Esophagus squamous epithelium (tissue), 5 donors: ENCODE results near the gene PRKCD. TPM values are rescaled to one million over a fixed set of nuclear protein-coding genes. Genes with fewer than 3 reads are reported as not detected.
A peak's percentile ranks its signal among the peaks of the same experiment; 100 is the strongest.
"Not testable (repeated sequence)": the region's sequence is repeated elsewhere in the genome, so short reads cannot be mapped to it uniquely, and the experiment has no call there.

Source experiments
- DNase-seq: peaks from one replicate; lab custom pipeline; 2025; lab: John Stamatoyannopoulos, UW
- H3K27ac ChIP-seq, 4 donors: fragments of 200-600 bp; sonication (generic); one replicate each; pipeline ENCODE4 v1.5.1; 2016 to 2019; ENCODE audit warnings: mild to moderate bottlenecking in 1 of 4
- H3K27me3 ChIP-seq, 4 donors: fragments of 200-600 bp; sonication (generic); 1 replicate in 3 of 4; 2 replicates in 1 of 4; pipeline versions ENCODE4 v1.5.1 to v1.6.0; 2017 to 2021; ENCODE audit warnings: antibody characterized with exemption in 1 of 4
- H3K36me3 ChIP-seq, 3 donors: fragments of 200-600 bp; sonication (generic); one replicate each; pipeline ENCODE4 v1.5.1; 2016 to 2019
- H3K4me1 ChIP-seq, 3 donors: fragments of 200-600 bp; sonication (generic); one replicate each; pipeline ENCODE4 v1.5.1; 2017 to 2019
- H3K4me3 ChIP-seq, 4 donors: fragments of 200-600 bp; sonication (generic); 1 replicate in 3 of 4; 2 replicates in 1 of 4; pipeline ENCODE4 v1.5.1; 2016 to 2019; ENCODE audit warnings: mild to moderate bottlenecking in 2 of 4, moderate library complexity in 1 of 4
- H3K9me3 ChIP-seq, 3 donors: fragments of 200-600 bp; sonication (generic); one replicate each; pipeline ENCODE4 v1.5.1; 2016 to 2019
- POLR2A ChIP-seq, 4 donors: fragments of 450-650 bp; IDR thresholded peaks; one replicate each; pipeline ENCODE4 v1.6.1; 2017; ENCODE audit warnings: antibody characterized with exemption in 4 of 4, mild to moderate bottlenecking in 4 of 4, moderate library complexity in 3 of 4
- WGBS, 2 donors: methylation state at CpG; one replicate each; pipeline ENCODE4 v1.1.5; 2018; 5-methylcytosine and 5-hydroxymethylcytosine counted together
- intact Hi-C: fragments of 100-400 bp; cut with DNase I; formaldehyde crosslinking; loops from one replicate; pipeline ENCODE4 v1.15.0; 2022
- total RNA-seq, 4 donors: library from RNA; depleted of rRNA; stranded (reverse); fragments of >200 nt; gene quantifications; one replicate each; pipeline ENCODE4 v1.1.0, GENCODE V29; 2016
- TF ChIP-seq, protein P1 (sequence below), 6 experiments: fragments of 450-650 bp in 4 of 6; fragments of 200-600 bp in 2 of 6; sonication (generic) in 2 of 6; IDR thresholded peaks; one replicate each; pipeline ENCODE4 v1.5.1; 2016 to 2019; ENCODE audit warnings: antibody characterized with exemption in 6 of 6, mild to moderate bottlenecking in 4 of 6, moderate library complexity in 4 of 6
- donor health status: DM: yes; HTN: yes; CAD: no.

PRKCD gene
- total RNA-seq, 4 donors from 2014 or later: 8.8 to 21.5 (median 20.1) TPM

DNA sequence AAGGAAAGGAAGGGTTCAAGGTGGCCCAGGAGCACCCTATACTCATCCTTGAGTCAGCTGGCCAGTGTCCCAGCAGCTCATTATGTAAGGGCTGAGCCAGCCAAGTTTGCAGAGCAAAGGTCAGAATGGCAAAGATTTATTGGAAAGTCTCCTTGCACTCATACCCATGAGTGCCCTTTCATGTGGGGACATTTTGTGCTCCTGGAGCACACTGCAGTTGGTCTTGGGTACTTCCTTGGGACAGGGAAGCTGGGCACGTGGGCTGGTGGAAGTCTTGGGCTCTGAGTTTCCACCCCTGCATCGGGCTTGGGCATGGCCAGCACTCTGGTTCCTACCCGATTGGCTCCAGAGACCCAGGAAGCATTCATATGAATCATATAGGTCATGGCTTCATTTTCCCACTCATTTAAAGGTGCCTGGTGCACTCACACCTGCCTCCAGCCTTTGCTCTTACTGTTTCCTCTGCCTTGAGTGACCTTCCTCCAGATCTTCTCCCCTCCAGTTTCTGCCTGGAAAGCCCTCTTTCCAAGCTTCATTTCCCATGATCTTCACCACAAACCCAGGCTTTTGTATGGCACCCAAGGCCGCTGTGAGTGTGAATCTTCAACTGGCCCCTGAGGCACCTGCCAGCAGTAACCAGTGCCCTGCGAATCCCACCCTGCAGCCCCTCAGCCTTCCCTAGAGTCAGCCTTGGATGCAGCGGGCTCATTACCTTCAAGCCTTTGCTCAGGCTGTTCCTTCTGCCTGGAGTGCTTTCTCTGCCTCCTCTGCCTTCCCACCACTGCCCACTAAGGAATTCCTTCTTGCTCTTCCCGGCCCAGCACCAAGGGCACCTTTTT lies 10.5 kb upstream of the PRKCD start:
- Histone ChIP-seq H3K4me1 (peaks cover 15 to 35% (median 17%) of the 10 kb centered on the region in 3 donors), H3K36me3 (no peaks in the 10 kb centered on the region), H3K27ac (peak overlapping the region in 1 of 4 donors; percentile 33), H3K27me3 (no peaks in the 10 kb centered on the region), H3K9me3 (no peaks in the 10 kb centered on the region), H3K4me3 (no peak overlapping the region)
- DNase-seq: no peak
- TF ChIP-seq, protein P1, sequence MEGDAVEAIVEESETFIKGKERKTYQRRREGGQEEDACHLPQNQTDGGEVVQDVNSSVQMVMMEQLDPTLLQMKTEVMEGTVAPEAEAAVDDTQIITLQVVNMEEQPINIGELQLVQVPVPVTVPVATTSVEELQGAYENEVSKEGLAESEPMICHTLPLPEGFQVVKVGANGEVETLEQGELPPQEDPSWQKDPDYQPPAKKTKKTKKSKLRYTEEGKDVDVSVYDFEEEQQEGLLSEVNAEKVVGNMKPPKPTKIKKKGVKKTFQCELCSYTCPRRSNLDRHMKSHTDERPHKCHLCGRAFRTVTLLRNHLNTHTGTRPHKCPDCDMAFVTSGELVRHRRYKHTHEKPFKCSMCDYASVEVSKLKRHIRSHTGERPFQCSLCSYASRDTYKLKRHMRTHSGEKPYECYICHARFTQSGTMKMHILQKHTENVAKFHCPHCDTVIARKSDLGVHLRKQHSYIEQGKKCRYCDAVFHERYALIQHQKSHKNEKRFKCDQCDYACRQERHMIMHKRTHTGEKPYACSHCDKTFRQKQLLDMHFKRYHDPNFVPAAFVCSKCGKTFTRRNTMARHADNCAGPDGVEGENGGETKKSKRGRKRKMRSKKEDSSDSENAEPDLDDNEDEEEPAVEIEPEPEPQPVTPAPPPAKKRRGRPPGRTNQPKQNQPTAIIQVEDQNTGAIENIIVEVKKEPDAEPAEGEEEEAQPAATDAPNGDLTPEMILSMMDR (IDR thresholded peaks at IDR 0.05): no peak
- no peak for TF ChIP-seq POLR2A (IDR thresholded peaks at IDR 0.05)
- intact Hi-C loops: no loop called here
- WGBS, 2 donors: 64 to 72% methylated on average over 6 to 7 of the region's 7 CpGs

DNA sequence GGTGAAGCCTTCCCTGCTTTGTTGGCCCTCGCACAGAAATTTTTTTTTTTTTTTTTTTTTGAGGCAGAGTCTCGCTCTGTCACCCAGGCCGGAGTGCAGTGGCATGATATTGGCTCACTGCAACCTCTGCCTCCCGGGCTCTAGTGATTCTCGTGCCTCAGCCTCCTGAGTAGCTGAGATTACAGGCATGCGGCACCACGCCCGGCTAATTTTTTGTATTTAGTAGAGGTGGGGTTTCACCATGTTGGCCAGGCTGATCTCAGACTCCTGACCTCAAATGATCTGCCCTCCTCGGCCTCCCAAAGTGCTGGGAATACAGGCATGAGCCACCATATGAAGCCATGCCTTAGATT lies 9.9 kb upstream of the PRKCD start:
- DNase-seq, intact Hi-C loops, H3K27me3 ChIP-seq, H3K4me3 ChIP-seq, H3K27ac ChIP-seq, H3K36me3 ChIP-seq, H3K9me3 ChIP-seq: not testable (repeated sequence)
- H3K4me1 ChIP-seq: peaks cover 17 to 41% (median 23%) of the 10 kb centered on the region in 3 donors
- WGBS, 2 donors: 93 to 97% methylated on average over 3 to 8 of the region's 9 CpGs

DNA sequence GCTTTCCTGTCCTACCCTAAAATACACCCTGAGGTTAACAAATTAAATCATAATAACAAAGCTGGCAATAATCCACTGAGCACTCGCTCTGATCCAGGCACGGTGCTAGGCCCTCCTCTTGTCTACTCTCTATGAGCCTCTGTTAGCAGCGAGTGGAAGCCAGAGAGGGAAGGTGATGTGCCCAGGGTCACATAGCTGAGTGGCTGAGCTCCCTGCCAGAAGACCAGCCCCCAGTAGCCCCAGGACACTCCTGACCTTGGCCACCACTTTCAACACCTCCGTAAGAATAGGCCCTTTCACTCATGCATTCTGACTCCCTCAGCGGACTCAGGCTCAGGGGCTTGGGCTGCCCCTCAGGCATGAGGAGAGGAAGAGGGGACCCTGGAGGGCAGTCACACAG lies 9.5 kb upstream of the PRKCD start:
- H3K27ac ChIP-seq: no peak overlapping the region
- H3K36me3 ChIP-seq: no peaks in the 10 kb centered on the region
- peaks cover 21 to 45% (median 27%) of the 10 kb centered on the region in 3 donors for H3K4me1 ChIP-seq
- no peak overlapping the region for H3K4me3 ChIP-seq
- no peak for TF ChIP-seq POLR2A (IDR thresholded peaks at IDR 0.05)
- TF ChIP-seq, protein P1 (IDR thresholded peaks at IDR 0.05): no peak
- WGBS, 2 donors: 74 to 80% methylated on average over 1 to 4 of the region's 5 CpGs
- peaks cover 0 to 6% (median 0%) of the 10 kb centered on the region in 4 donors for H3K27me3 ChIP-seq
- H3K9me3 ChIP-seq: no peaks in the 10 kb centered on the region
- intact Hi-C loops: no loop called here
- DNase-seq: no peak

DNA sequence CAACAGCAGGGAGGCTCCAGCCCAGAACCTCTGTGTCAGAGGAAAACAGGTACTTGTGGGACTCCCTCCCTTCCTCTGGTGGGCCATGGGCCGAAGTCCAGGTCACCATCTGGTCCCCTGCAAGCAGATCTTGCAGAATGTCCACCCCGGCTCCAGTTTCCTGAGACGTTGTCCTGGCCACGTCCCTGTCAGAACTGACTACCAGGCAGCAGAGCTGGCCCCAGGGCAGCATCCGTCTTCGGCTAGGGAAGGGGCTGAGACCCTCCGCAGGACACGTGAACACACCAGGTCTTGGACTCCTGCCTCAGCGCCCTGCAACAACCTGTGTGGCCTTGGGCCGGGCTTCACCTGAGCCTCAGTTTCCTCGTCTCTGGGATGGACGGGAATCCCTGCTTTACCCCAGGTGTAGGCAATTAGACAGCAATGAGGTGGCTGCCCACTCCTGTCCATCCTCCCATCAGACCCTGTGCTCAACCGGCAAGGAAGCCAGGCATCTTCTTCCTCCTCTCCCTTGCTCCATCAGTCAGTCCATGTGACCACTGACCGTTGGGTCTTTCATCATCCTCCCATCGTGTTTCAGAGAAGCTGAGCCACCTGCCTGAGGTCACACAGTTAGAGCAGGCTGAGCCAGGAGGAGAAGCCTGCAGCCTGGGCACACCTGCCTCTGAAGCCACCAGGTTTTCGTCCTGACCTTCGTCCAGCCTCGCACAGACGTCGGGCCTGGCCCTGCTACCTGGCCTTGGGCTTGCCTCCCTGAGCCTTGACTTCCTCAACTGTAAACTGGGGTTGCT lies 8.9 kb upstream of the PRKCD start:
- Histone ChIP-seq H3K36me3 (no peaks in the 10 kb centered on the region), H3K27ac (no peak overlapping the region), H3K27me3 (peaks cover 0 to 12% (median 0%) of the 10 kb centered on the region in 4 donors), H3K4me1 (peaks cover 27 to 51% (median 31%) of the 10 kb centered on the region in 3 donors), H3K9me3 (no peaks in the 10 kb centered on the region), H3K4me3 (no peak overlapping the region)
- no peak for DNase-seq
- intact Hi-C loops: no loop called here
- 83 to 94% methylated on average over 12 to 14 of the region's 20 CpGs for WGBS, 2 donors
- no peak for TF ChIP-seq POLR2A (IDR thresholded peaks at IDR 0.05)
- TF ChIP-seq, protein P1 (IDR thresholded peaks at IDR 0.05): no peak

DNA sequence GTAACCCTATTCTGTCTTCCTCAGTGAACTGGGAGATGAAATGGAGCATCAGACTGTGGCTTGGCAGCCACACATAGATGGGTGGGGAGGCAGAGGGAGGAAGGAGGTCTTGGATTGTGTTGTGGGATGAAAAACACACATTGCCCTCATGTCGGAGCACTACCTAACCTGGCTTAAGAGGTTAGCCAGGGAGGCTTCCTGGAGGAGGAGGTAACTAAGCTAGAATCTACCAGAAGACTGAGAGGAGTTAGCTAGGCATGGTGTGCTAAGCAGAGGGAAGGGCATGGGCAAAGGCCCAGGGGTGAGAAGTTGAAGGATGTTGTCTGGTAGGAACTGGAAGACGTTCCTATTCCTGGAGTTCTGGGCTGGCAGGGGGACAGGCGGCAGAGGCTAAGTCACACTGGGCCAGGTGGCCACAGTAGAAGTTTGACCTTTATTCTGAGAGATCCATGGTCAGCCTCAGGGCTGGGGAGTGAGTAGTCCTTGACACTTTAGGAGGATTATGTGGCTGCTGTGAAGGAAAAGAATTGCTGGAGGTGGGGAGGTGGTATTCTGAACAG lies 7.7 kb upstream of the PRKCD start:
- Histone ChIP-seq H3K9me3 (no peaks in the 10 kb centered on the region), H3K27ac (no peak overlapping the region), H3K27me3 (peaks cover 0 to 20% (median 0%) of the 10 kb centered on the region in 4 donors), H3K36me3 (no peaks in the 10 kb centered on the region), H3K4me3 (no peak overlapping the region), H3K4me1 (peaks cover 28 to 63% (median 32%) of the 10 kb centered on the region in 3 donors)
- TF ChIP-seq POLR2A (IDR thresholded peaks at IDR 0.05): no peak
- TF ChIP-seq, protein P1 (IDR thresholded peaks at IDR 0.05): no peak
- no peak for DNase-seq
- 64 to 84% methylated on average over 3 of the region's 3 CpGs for WGBS, 2 donors
- intact Hi-C loops: no loop called here
